GM12878 (cell line): Measurements from ENCODE around the gene MS4A7. TPM values are rescaled to one million over a fixed set of nuclear protein-coding genes. Genes with fewer than 3 reads are reported as not detected.

Experiments used
- ATAC-seq: fragments of 200-7000 bp; cut with Tn5 transposase; 3 replicates; pipeline ENCODE4 v1.9.1; 2020; ENCODE audit warnings: mild to moderate bottlenecking, moderate library complexity
- BruUV-seq: library from RNA; stranded (reverse); fragments of 400-500 nt; replicated peaks from 2 replicates; lab custom pipeline; 2021; lab: Mats Ljungman, UMichigan
- CTCF ChIA-PET: fragments of 300-600 bp; sonication (Branson Sonifier 250); formaldehyde crosslinking; extraction: SDS; loops from one replicate; lab custom pipeline; 2021; ENCODE audit warnings: inconsistent platforms; lab: Yijun Ruan, JAX
- POLR2A ChIA-PET: fragments of 350-600 bp; formaldehyde crosslinking; extraction: SDS; loops from one replicate; lab custom pipeline; 2021; ENCODE audit warnings: inconsistent platforms; lab: Charles Lee
- RAD21 ChIA-PET: fragments of 300-600 bp; sonication (Branson Sonifier 250); formaldehyde crosslinking; loops from one replicate; lab custom pipeline; 2023; ENCODE audit warnings: antibody characterized with exemption; ENCODE audit not compliant: unreplicated experiment; lab: Charles Lee
- SMC1A ChIA-PET: fragments of 300-600 bp; sonication (Branson Sonifier 250); formaldehyde crosslinking; loops from one replicate; lab custom pipeline; 2023; ENCODE audit not compliant: unreplicated experiment, uncharacterized antibody; lab: Charles Lee
- DNase-seq: peaks from one replicate; pipeline ENCODE4 v3.0.0-alpha.2; 2011; ENCODE audit warnings: low read depth, low spot score
- FAIRE-seq: peaks from 3 replicates; lab custom pipeline; 2011; peaks lifted over from hg19 to GRCh38; lab: Jason Lieb, UNC
- H2AFZ ChIP-seq: 2 replicates; pipeline ENCODE4 v1.6.0; 2011; ENCODE audit warnings: low read depth, low read length, control low read depth; ENCODE audit not compliant: control insufficient read depth
- H3K27ac ChIP-seq: 2 replicates; pipeline ENCODE4 v1.5.1; 2011; ENCODE audit warnings: control low read depth; ENCODE audit not compliant: control insufficient read depth, insufficient read depth
- H3K27me3 ChIP-seq, 2 experiments: replicated peaks in 1 of 2; 2 replicates each; pipeline versions ENCODE4 v1.6.0 to v1.6.1; 2011; ENCODE audit warnings: low read length in 1 of 2; ENCODE audit not compliant: control insufficient read depth in 2 of 2, insufficient read depth in 2 of 2
- H3K36me3 ChIP-seq, 2 experiments: 2 replicates each; pipeline ENCODE4 v1.5.1; 2011; ENCODE audit warnings: low read length in 1 of 2; ENCODE audit not compliant: control insufficient read depth in 2 of 2, insufficient read depth in 2 of 2
- H3K4me1 ChIP-seq: 2 replicates; pipeline ENCODE4 v1.6.1; 2011; ENCODE audit warnings: mild to moderate bottlenecking, low read length, moderate library complexity, mixed read lengths; ENCODE audit not compliant: control insufficient read depth, insufficient read depth
- H3K4me2 ChIP-seq: 2 replicates; pipeline ENCODE4 v1.6.0; 2011; ENCODE audit warnings: control low read depth; ENCODE audit not compliant: control insufficient read depth, insufficient read depth
- H3K4me3 ChIP-seq: fragments of 200-600 bp; sonication (generic); 2 replicates; pipeline ENCODE4 v1.5.1; 2016
- H3K79me2 ChIP-seq: 2 replicates; pipeline ENCODE4 v1.6.0; 2011; ENCODE audit warnings: low read length; ENCODE audit not compliant: control insufficient read depth, insufficient read depth
- H3K9ac ChIP-seq: 2 replicates; pipeline ENCODE4 v1.8.0; 2011; ENCODE audit warnings: low read length, control low read depth, mixed read lengths; ENCODE audit not compliant: control insufficient read depth, insufficient read depth
- H3K9me3 ChIP-seq: replicated peaks from 3 replicates; pipeline ENCODE4 v1.5.1; 2011; ENCODE audit warnings: mild to moderate bottlenecking, low read length; ENCODE audit not compliant: control insufficient read depth, insufficient read depth
- H4K20me1 ChIP-seq: 2 replicates; pipeline ENCODE4 v1.6.0; 2011; ENCODE audit not compliant: control insufficient read depth, insufficient read depth
- CEBPB ChIP-seq, 2 experiments: fragments of 150-350 bp in 1 of 2; IDR thresholded peaks; 2 replicates each; pipeline ENCODE4 v1.6.1; 2012 to 2014; ENCODE audit warnings: low read depth in 2 of 2, low read length in 2 of 2, borderline replicate concordance in 1 of 2, inconsistent platforms in 1 of 2
- CHD2 ChIP-seq: IDR thresholded peaks from 2 replicates; pipeline ENCODE4 v1.6.1; 2011; ENCODE audit warnings: low read depth, low read length, improper control_type of control experiment, borderline replicate concordance
- EGR1 ChIP-seq, 2 experiments: IDR thresholded peaks; 1 replicate in 1 of 2; 2 replicates in 1 of 2; pipeline ENCODE4 v1.6.1; 2011 to 2012; ENCODE audit warnings: low read depth in 2 of 2, low read length in 2 of 2, borderline replicate concordance in 1 of 2, mild to moderate bottlenecking in 1 of 2, moderate library complexity in 1 of 2
- ETV6 ChIP-seq, 2 experiments: fragments of 450-650 bp in 1 of 2; IDR thresholded peaks in 1 of 2; conservative IDR thresholded peaks in 1 of 2; 2 replicates each; pipeline ENCODE4 v1.6.1; 2014; ENCODE audit warnings: antibody characterized with exemption in 1 of 2, borderline replicate concordance in 1 of 2, low read depth in 1 of 2, mild to moderate bottlenecking in 1 of 2, moderate library complexity in 1 of 2
- FOS ChIP-seq: IDR thresholded peaks from 3 replicates; pipeline ENCODE4 v1.6.1; 2011; ENCODE audit warnings: borderline replicate concordance; ENCODE audit not compliant: insufficient read length; ENCODE audit errors: extremely low read depth
- FOXM1 ChIP-seq: IDR thresholded peaks from 2 replicates; pipeline ENCODE4 v1.6.1; 2012; ENCODE audit warnings: low read depth, mild to moderate bottlenecking, inconsistent platforms, low read length, moderate library complexity
- GABPA ChIP-seq: IDR thresholded peaks from 2 replicates; pipeline ENCODE4 v1.6.1; 2014; ENCODE audit warnings: antibody characterized with exemption, low read depth, mild to moderate bottlenecking, inconsistent platforms
- IKZF2 ChIP-seq, 2 experiments: fragments of 450-650 bp; IDR thresholded peaks; 2 replicates each; pipeline ENCODE4 v1.6.1; 2017; ENCODE audit warnings: mild to moderate bottlenecking in 2 of 2, moderate library complexity in 2 of 2
- JUND ChIP-seq: IDR thresholded peaks from 2 replicates; pipeline ENCODE4 v1.6.1; 2012; ENCODE audit warnings: low read depth, mild to moderate bottlenecking, low read length, improper control_type of control experiment, moderate library complexity
- RFX5 ChIP-seq: IDR thresholded peaks from 2 replicates; pipeline ENCODE4 v1.6.1; 2011; ENCODE audit warnings: low read depth, low read length, improper control_type of control experiment
- SIX5 ChIP-seq: IDR thresholded peaks from 2 replicates; pipeline ENCODE4 v1.6.1; 2011; ENCODE audit warnings: mild to moderate bottlenecking, low read depth, low read length, moderate library complexity; ENCODE audit not compliant: severe bottlenecking
- SPI1 ChIP-seq: IDR thresholded peaks from 2 replicates; pipeline ENCODE4 v1.6.1; 2011; ENCODE audit warnings: low read depth, mild to moderate bottlenecking, low read length, moderate library complexity, borderline replicate concordance; ENCODE audit not compliant: insufficient read depth
- SRF ChIP-seq, 2 experiments: IDR thresholded peaks; 2 replicates each; pipeline ENCODE4 v1.6.1; 2011; ENCODE audit warnings: low read depth in 2 of 2, low read length in 2 of 2, mild to moderate bottlenecking in 1 of 2, moderate library complexity in 1 of 2
- ZNF274 ChIP-seq: IDR thresholded peaks from one replicate; pipeline ENCODE4 v1.8.0; 2011; ENCODE audit not compliant: insufficient read length, insufficient read depth
- ZSCAN29 ChIP-seq: fragments of 450-650 bp; IDR thresholded peaks from 2 replicates; pipeline ENCODE4 v1.6.1; 2017; ENCODE audit warnings: mild to moderate bottlenecking, moderate library complexity
- WGBS: methylation state at CpG from one replicate; pipeline ENCODE4 v1.1.6; 2016; ENCODE audit warnings: low lambda C conversion rate; ENCODE audit not compliant: insufficient replicate concordance, insufficient coverage; ENCODE audit errors: missing lambda C conversion rate; 5-methylcytosine and 5-hydroxymethylcytosine counted together
- in situ Hi-C: fragments of 300-500 bp; cut with MboI; formaldehyde crosslinking; loops from 9 replicates; pipeline ENCODE4 v1.14.3; 2018; ENCODE audit warnings: mixed read lengths
- intact Hi-C: fragments of 100-400 bp; cut with micrococcal nuclease; formaldehyde crosslinking; loops from one replicate; pipeline ENCODE4 v1.14.2; 2022; ENCODE audit not compliant: unreplicated experiment
- polyA plus RNA-seq, 11 experiments: library from polyadenylated mRNA; depleted of rRNA in 4 of 11; unstranded in 6 of 11; stranded (reverse) in 5 of 11; fragments of >200 nt; fragmentation: Nextera tagmentation in 4 of 11; fragmentation: Illumina TruSeq in 1 of 11; extraction: Ambion mirVana in 4 of 11; extraction: Trizol in 1 of 11; gene quantifications; 1 replicate in 1 of 11; 2 replicates in 10 of 11; pipeline versions ENCODE4 v1.2.1 to v1.2.3, GENCODE V29; 2011 to 2016; ENCODE audit warnings: inconsistent platforms in 2 of 11, missing spikeins in 2 of 11, low read depth in 1 of 11
- total RNA-seq, 4 experiments: library from RNA; depleted of rRNA in 3 of 4; stranded (reverse); fragments of >200 nt in 3 of 4; fragmentation: Illumina TruSeq in 1 of 4; extraction: Trizol in 1 of 4; gene quantifications; 2 replicates each; pipeline versions ENCODE4 v1.2.1 to v1.2.3, GENCODE V29; 2013 to 2021
- TF ChIP-seq, protein P1 (sequence below): fragments of 450-650 bp; formaldehyde crosslinking; IDR thresholded peaks from 2 replicates; pipeline ENCODE4 v1.5.0; 2022; ENCODE audit warnings: mild to moderate bottlenecking, missing genetic modification characterization
- TF ChIP-seq, protein P2 (sequence below): IDR thresholded peaks from 2 replicates; pipeline ENCODE4 v1.6.1; 2011; ENCODE audit warnings: borderline replicate concordance, low read depth, mild to moderate bottlenecking, moderate library complexity, mixed read lengths, low read length; ENCODE audit not compliant: insufficient read depth; ENCODE audit errors: extremely low read length
- TF ChIP-seq, protein P3 (sequence below): IDR thresholded peaks from 2 replicates; pipeline ENCODE4 v1.6.1; 2011; ENCODE audit warnings: low read depth, mild to moderate bottlenecking, low read length, moderate library complexity, borderline replicate concordance; ENCODE audit errors: extremely low read depth

MS4A7 gene
- total and polyA plus RNA-seq, 10 of the 15 experiments (the other 5 are each of a cell fraction or from before 2014, with no cell fraction given), result 1.7 to 17.0 (median 3.7) TPM

DNA sequence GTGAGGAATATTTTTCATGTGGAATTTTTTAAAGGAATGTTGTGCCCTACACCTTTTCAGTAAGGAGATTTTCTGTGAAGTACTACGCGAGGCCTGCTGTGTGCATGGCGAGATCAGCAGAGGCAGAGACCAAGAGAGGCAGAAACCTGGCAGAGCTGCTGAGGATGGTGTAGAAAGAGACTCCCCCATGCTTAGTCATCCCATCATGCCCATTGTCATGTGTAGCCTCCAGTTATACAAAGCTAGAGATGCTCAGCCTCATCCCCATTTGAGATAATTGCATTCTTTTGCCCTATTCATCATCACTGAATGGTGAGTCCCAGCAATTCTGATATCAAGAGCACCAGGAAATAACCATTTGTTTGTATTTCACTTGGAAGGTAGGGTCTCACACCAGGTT lies 3.0 kb upstream of the MS4A7 start:
- ChIA-PET CTCF (no interaction called here), SMC1A (no interaction called here), POLR2A (no interaction called here), RAD21 (no interaction called here)
- Histone ChIP-seq H4K20me1 (no peaks in the 10 kb centered on the region), H3K9ac (no peak overlapping the region), H2AFZ (no peak overlapping the region), H3K4me3 (no peak overlapping the region), H3K4me1 (peaks cover 17% of the 10 kb centered on the region), H3K36me3 (no peaks in the 10 kb centered on the region), H3K27me3 (no peaks in the 10 kb centered on the region), H3K79me2 (peaks cover 4% of the 10 kb centered on the region), H3K27ac (no peak overlapping the region), H3K9me3 (peaks cover 2% of the 10 kb centered on the region; the same call in 2 of the 3 replicates), H3K4me2 (no peak overlapping the region)
- FAIRE-seq, result no peak
- in situ Hi-C loops, result no loop called here
- ATAC-seq, result no peak
- TF ChIP-seq JUND (no peak), FOXM1 (no peak), ZSCAN29 (no peak), RFX5 (no peak), EGR1 (IDR thresholded peaks at IDR 0.05; ENCODE audit: borderline replicate concordance in 1 of 2, low read depth in 2 of 2, low read length in 2 of 2) (no peak), SPI1 (no peak), SRF (IDR thresholded peaks at IDR 0.05; ENCODE audit: low read depth in 2 of 2, low read length in 2 of 2) (no peak), IKZF2 (IDR thresholded peaks at IDR 0.05) (no peak), ZNF274 (no peak), GABPA (no peak), SIX5 (no peak), ETV6 (conservative IDR thresholded peaks at IDR 0.05 in 1 of 2, IDR thresholded peaks at IDR 0.05 in 1 of 2; ENCODE audit: borderline replicate concordance in 1 of 2, low read depth in 1 of 2) (no peak), CHD2 (no peak), CEBPB (IDR thresholded peaks at IDR 0.05; ENCODE audit: borderline replicate concordance in 1 of 2, low read depth in 2 of 2, low read length in 2 of 2) (no peak), FOS (no peak)
- TF ChIP-seq, protein P1, sequence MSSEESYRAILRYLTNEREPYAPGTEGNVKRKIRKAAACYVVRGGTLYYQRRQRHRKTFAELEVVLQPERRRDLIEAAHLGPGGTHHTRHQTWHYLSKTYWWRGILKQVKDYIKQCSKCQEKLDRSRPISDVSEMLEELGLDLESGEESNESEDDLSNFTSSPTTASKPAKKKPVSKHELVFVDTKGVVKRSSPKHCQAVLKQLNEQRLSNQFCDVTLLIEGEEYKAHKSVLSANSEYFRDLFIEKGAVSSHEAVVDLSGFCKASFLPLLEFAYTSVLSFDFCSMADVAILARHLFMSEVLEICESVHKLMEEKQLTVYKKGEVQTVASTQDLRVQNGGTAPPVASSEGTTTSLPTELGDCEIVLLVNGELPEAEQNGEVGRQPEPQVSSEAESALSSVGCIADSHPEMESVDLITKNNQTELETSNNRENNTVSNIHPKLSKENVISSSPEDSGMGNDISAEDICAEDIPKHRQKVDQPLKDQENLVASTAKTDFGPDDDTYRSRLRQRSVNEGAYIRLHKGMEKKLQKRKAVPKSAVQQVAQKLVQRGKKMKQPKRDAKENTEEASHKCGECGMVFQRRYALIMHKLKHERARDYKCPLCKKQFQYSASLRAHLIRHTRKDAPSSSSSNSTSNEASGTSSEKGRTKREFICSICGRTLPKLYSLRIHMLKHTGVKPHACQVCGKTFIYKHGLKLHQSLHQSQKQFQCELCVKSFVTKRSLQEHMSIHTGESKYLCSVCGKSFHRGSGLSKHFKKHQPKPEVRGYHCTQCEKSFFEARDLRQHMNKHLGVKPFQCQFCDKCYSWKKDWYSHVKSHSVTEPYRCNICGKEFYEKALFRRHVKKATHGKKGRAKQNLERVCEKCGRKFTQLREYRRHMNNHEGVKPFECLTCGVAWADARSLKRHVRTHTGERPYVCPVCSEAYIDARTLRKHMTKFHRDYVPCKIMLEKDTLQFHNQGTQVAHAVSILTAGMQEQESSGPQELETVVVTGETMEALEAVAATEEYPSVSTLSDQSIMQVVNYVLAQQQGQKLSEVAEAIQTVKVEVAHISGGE (CRISPR knock-in tag), result no peak
- TF ChIP-seq, protein P2, sequence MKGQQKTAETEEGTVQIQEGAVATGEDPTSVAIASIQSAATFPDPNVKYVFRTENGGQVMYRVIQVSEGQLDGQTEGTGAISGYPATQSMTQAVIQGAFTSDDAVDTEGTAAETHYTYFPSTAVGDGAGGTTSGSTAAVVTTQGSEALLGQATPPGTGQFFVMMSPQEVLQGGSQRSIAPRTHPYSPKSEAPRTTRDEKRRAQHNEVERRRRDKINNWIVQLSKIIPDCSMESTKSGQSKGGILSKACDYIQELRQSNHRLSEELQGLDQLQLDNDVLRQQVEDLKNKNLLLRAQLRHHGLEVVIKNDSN, result no peak
- TF ChIP-seq, protein P3, sequence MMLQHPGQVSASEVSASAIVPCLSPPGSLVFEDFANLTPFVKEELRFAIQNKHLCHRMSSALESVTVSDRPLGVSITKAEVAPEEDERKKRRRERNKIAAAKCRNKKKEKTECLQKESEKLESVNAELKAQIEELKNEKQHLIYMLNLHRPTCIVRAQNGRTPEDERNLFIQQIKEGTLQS, result no peak
- no peak for DNase-seq
- BruUV-seq, result no TSS peak
- WGBS, result 100% methylated on average over 3 of the region's 3 CpGs
- intact Hi-C loops, result no loop called here
